GM20431 (cell line): Measurements from ENCODE around the gene SRPRB.

Source experiments
- in situ Hi-C: fragments of 300-500 bp; cut with MseI, MboI; formaldehyde crosslinking; loops from one replicate; pipeline ENCODE4 v1.15.0; 2020; ENCODE audit warnings: low sequenced_read_pairs; ENCODE audit not compliant: unreplicated experiment

Gene SRPRB

GRCh38 chr3:133838296-133838789 is 32.7 kb downstream of the SRPRB start:
- in situ Hi-C loops: no loop called here

- in situ Hi-C loops: no loop called here
These were observed 33.5 kb downstream of the SRPRB start for GRCh38 chr3:133838916-133839800.

GRCh38 chr3:133840055-133840737 is 34.6 kb downstream of the SRPRB start:
- in situ Hi-C loops: no loop called here

- in situ Hi-C loops: no loop called here
These were observed 35.2 kb downstream of the SRPRB start for GRCh38 chr3:133840767-133841166.

- in situ Hi-C loops: no loop called here
These were observed 35.6 kb downstream of the SRPRB start for GRCh38 chr3:133841196-133841595.

GRCh38 chr3:133842158-133842557 is 36.5 kb downstream of the SRPRB start:
- in situ Hi-C loops: no loop called here

- in situ Hi-C loops: no loop called here
These were observed 38.0 kb downstream of the SRPRB start for GRCh38 chr3:133843634-133844033.

GRCh38 chr3:133845127-133845526 is 39.5 kb downstream of the SRPRB start:
- in situ Hi-C loops: no loop called here

GRCh38 chr3:133849346-133849745 is 43.7 kb downstream of the SRPRB start:
- in situ Hi-C loops: no loop called here

GRCh38 chr3:133850034-133850433 is 44.4 kb downstream of the SRPRB start:
- in situ Hi-C loops: no loop called here

GRCh38 chr3:133851266-133851906 is 45.8 kb downstream of the SRPRB start:
- in situ Hi-C loops: no loop called here

- in situ Hi-C loops: no loop called here
These were observed 46.3 kb downstream of the SRPRB start for GRCh38 chr3:133851931-133852330.

- in situ Hi-C loops: no loop called here
These were observed 47.7 kb downstream of the SRPRB start for GRCh38 chr3:133853063-133853924.

GRCh38 chr3:133853925-133854227 is 48.3 kb downstream of the SRPRB start:
- in situ Hi-C loops: no loop called here

- in situ Hi-C loops: no loop called here
These were observed 48.8 kb downstream of the SRPRB start for GRCh38 chr3:133854264-133855001.

GRCh38 chr3:133855002-133855370 is 49.4 kb downstream of the SRPRB start:
- in situ Hi-C loops: no loop called here

GRCh38 chr3:133855772-133856171 is 50.2 kb downstream of the SRPRB start:
- in situ Hi-C loops: no loop called here

- in situ Hi-C loops: no loop called here
These were observed 50.7 kb downstream of the SRPRB start for GRCh38 chr3:133856316-133856715.

- in situ Hi-C loops: no loop called here
These were observed 52.2 kb downstream of the SRPRB start for GRCh38 chr3:133857767-133858166.
